Caco-2 (cell line): ENCODE results near the gene C3orf22. TPM values are rescaled to one million over a fixed set of nuclear protein-coding genes. Genes with fewer than 3 reads are reported as not detected.

Experiments
- BruUV-seq: library from RNA; stranded (reverse); fragments of 400-500 nt; replicated peaks from 2 replicates; lab custom pipeline; 2021; lab: Mats Ljungman, UMichigan
- CTCF ChIA-PET: fragments of 300-600 bp; sonication (Branson Sonifier 250); formaldehyde crosslinking; loops from one replicate; lab custom pipeline; 2022; ENCODE audit warnings: antibody characterized with exemption; lab: Charles Lee
- POLR2A ChIA-PET: fragments of 300-600 bp; sonication (Branson Sonifier 250); formaldehyde crosslinking; loops from one replicate; lab custom pipeline; 2022; ENCODE audit warnings: antibody characterized with exemption; lab: Charles Lee
- DNase-seq, 2 experiments: peaks; one replicate each; pipeline versions ENCODE4 v3.0.0 to v3.0.0-alpha.2; 2020 to 2022
- H3K27me3 ChIP-seq: replicated peaks from 2 replicates; pipeline ENCODE4 v1.6.0; 2011; ENCODE audit warnings: low read length; ENCODE audit not compliant: control insufficient read depth, insufficient read depth
- H3K36me3 ChIP-seq: 2 replicates; pipeline ENCODE4 v1.5.1; 2011; ENCODE audit warnings: low read length; ENCODE audit not compliant: control insufficient read depth, insufficient read depth
- H3K4me1 ChIP-seq: fragments of 250-450 bp; sonication (Bioruptor Pico); 2 replicates; pipeline ENCODE4 v1.5.1; 2020; ENCODE audit warnings: mild to moderate bottlenecking
- H3K4me3 ChIP-seq: 2 replicates; pipeline ENCODE4 v1.5.1; 2011; ENCODE audit warnings: low read depth, mild to moderate bottlenecking, control low read depth, low read length
- H3K9me3 ChIP-seq: fragments of 250-450 bp; sonication (Bioruptor Pico); 2 replicates; pipeline ENCODE4 v1.5.1; 2020; ENCODE audit warnings: mild to moderate bottlenecking, moderate library complexity
- H3K27ac Mint-ChIP-seq: one replicate; pipeline ENCODE4 v1.8.0; 2022; ENCODE audit warnings: mixed read lengths; ENCODE audit not compliant: unreplicated experiment
- H3K27me3 Mint-ChIP-seq: one replicate; pipeline ENCODE4 v1.8.0; 2022; ENCODE audit warnings: mixed read lengths; ENCODE audit not compliant: insufficient read depth, unreplicated experiment
- H3K36me3 Mint-ChIP-seq: one replicate; pipeline ENCODE4 v1.8.0; 2022; ENCODE audit warnings: mild to moderate bottlenecking, mixed read lengths; ENCODE audit not compliant: insufficient read depth, unreplicated experiment
- H3K4me1 Mint-ChIP-seq: one replicate; pipeline ENCODE4 v1.8.0; 2022; ENCODE audit warnings: low read depth, mixed read lengths; ENCODE audit not compliant: unreplicated experiment
- H3K4me3 Mint-ChIP-seq: one replicate; pipeline ENCODE4 v1.8.0; 2022; ENCODE audit warnings: mild to moderate bottlenecking, moderate library complexity, mixed read lengths; ENCODE audit not compliant: unreplicated experiment
- H3K9me3 Mint-ChIP-seq: one replicate; pipeline ENCODE4 v1.8.0; 2022; ENCODE audit warnings: mixed read lengths; ENCODE audit not compliant: unreplicated experiment
- intact Hi-C: fragments of 100-400 bp; cut with micrococcal nuclease; formaldehyde crosslinking; loops from one replicate; pipeline ENCODE4 v1.10.0; 2022; ENCODE audit not compliant: unreplicated experiment
- total RNA-seq: library from RNA; stranded (reverse); gene quantifications from 2 replicates; pipeline ENCODE4 v1.2.3, GENCODE V29; 2022
- TF ChIP-seq, protein P1 (sequence below), 2 experiments: fragments of 200-600 bp in 1 of 2; IDR thresholded peaks; 1 replicate in 1 of 2; 2 replicates in 1 of 2; pipeline versions ENCODE4 v1.5.1 to v1.8.0; 2011 to 2022; ENCODE audit warnings: antibody characterized with exemption in 1 of 2, control low read depth in 1 of 2, inconsistent platforms in 1 of 2, low read depth in 1 of 2, low read length in 1 of 2, mild to moderate bottlenecking in 1 of 2, moderate library complexity in 1 of 2; ENCODE audit not compliant: insufficient read depth in 1 of 2, severe bottlenecking in 1 of 2, unreplicated experiment in 1 of 2

The C3orf22 gene
- total RNA-seq, 1 experiment from 2014 or later, result not detected

DNA sequence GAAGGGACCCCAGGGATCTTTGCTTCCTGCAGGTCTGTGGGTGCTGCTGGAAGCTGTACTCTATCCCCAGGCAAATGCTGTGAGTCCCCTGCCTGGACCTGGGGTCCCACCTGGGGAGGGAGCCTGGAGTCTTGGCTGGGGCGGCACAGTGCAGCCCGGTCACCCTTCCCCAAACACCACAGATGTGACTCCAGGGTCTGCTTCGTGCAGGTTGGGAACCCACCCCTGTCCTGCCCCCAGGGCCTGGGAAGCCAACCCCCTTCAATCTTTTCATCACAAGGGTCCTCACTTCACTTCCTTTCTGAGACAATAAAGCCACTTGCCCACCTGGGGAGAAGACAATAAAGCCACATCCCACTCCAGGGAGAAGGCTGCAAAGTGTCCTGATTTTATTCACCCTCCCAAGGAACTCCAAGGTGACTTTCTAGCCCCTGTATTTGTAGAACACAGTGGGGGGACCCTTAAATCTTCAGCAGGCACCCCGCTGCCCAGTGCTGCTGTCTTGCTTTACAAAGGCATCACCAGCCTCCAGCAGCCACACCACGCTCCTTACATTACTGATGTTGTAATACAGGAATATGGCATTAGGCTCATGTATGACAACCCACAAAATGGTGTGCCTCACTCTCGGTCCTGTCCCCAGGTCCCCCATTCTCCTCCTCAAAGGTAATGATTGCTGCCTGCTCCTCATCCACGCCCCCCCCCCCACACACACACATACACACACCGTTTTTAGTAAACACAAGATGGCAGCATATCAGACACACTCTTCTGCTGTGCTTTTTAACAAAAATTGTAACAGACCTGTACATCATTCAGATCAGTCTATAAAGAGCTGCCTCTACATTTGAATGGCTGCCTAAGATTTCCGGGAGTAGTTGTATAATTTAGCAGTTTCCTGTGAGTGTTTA, 9.9 kb downstream of the C3orf22 start:
- Histone ChIP-seq H3K9me3 (no peaks in the 10 kb centered on the region), H3K27me3 (no peaks in the 10 kb centered on the region), H3K36me3 (no peaks in the 10 kb centered on the region), H3K4me3 (no peak overlapping the region), H3K4me1 (no peaks in the 10 kb centered on the region)
- ChIA-PET CTCF (no interaction called here), POLR2A (no interaction called here)
- Mint-ChIP-seq H3K27ac (no peak overlapping the region), H3K36me3 (no peaks in the 10 kb centered on the region), H3K9me3 (no peaks in the 10 kb centered on the region), H3K4me1 (no peaks in the 10 kb centered on the region), H3K4me3 (no peak overlapping the region), H3K27me3 (peaks cover 6% of the 10 kb centered on the region)
- intact Hi-C loops, result no loop called here
- no peak for DNase-seq
- TF ChIP-seq, protein P1, sequence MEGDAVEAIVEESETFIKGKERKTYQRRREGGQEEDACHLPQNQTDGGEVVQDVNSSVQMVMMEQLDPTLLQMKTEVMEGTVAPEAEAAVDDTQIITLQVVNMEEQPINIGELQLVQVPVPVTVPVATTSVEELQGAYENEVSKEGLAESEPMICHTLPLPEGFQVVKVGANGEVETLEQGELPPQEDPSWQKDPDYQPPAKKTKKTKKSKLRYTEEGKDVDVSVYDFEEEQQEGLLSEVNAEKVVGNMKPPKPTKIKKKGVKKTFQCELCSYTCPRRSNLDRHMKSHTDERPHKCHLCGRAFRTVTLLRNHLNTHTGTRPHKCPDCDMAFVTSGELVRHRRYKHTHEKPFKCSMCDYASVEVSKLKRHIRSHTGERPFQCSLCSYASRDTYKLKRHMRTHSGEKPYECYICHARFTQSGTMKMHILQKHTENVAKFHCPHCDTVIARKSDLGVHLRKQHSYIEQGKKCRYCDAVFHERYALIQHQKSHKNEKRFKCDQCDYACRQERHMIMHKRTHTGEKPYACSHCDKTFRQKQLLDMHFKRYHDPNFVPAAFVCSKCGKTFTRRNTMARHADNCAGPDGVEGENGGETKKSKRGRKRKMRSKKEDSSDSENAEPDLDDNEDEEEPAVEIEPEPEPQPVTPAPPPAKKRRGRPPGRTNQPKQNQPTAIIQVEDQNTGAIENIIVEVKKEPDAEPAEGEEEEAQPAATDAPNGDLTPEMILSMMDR (IDR thresholded peaks at IDR 0.05; ENCODE audit: insufficient read depth in 1 of 2, low read depth in 1 of 2, low read length in 1 of 2, severe bottlenecking in 1 of 2, unreplicated experiment in 1 of 2), result no peak
- no TSS peak for BruUV-seq

DNA sequence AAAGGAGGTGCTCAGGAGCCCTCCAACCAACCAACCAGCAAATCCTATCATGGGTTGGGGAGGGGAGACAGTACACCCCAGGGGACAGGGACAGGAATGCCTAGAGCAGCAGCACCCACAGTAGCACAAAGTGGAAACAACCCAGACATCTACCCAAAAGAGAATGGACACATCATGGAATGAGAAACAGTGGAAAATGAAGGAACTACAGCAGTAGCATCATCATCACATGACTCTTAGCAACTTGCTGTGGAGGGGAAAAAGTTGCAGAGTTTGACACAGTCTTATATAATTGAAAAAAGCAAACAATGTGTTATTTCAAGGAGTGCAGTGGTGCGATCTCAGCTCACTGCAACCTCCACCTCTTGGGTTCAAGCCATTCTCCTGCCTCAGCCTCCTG, 11.0 kb downstream of the C3orf22 start:
- no peak for DNase-seq
- H3K27ac Mint-ChIP-seq, result no peak overlapping the region
- Histone ChIP-seq H3K27me3 (no peaks in the 10 kb centered on the region), H3K4me1 (no peaks in the 10 kb centered on the region), H3K9me3 (no peaks in the 10 kb centered on the region), H3K4me3 (no peak overlapping the region), H3K36me3 (no peaks in the 10 kb centered on the region)
- no peaks in the 10 kb centered on the region for H3K4me1 Mint-ChIP-seq
- TF ChIP-seq, protein P1 (IDR thresholded peaks at IDR 0.05; ENCODE audit: insufficient read depth in 1 of 2, low read depth in 1 of 2, low read length in 1 of 2, severe bottlenecking in 1 of 2, unreplicated experiment in 1 of 2), result no peak
- CTCF ChIA-PET, result interaction anchor here (1.9 kb wide), 1 partner anchor 25 kb away, joined by 8 read pairs; the partner anchor contains the start of gene CHST13
- no peak overlapping the region for H3K4me3 Mint-ChIP-seq
- H3K27me3 Mint-ChIP-seq, result peaks cover 6% of the 10 kb centered on the region
- POLR2A ChIA-PET, result no interaction called here
- BruUV-seq, result no TSS peak
- intact Hi-C loops, result loop anchor here (2.0 kb wide), 1 partner anchor 19 kb away; no protein-coding TSS in a partner anchor
- no peaks in the 10 kb centered on the region for H3K9me3 Mint-ChIP-seq
- H3K36me3 Mint-ChIP-seq, result peaks cover 3% of the 10 kb centered on the region

DNA sequence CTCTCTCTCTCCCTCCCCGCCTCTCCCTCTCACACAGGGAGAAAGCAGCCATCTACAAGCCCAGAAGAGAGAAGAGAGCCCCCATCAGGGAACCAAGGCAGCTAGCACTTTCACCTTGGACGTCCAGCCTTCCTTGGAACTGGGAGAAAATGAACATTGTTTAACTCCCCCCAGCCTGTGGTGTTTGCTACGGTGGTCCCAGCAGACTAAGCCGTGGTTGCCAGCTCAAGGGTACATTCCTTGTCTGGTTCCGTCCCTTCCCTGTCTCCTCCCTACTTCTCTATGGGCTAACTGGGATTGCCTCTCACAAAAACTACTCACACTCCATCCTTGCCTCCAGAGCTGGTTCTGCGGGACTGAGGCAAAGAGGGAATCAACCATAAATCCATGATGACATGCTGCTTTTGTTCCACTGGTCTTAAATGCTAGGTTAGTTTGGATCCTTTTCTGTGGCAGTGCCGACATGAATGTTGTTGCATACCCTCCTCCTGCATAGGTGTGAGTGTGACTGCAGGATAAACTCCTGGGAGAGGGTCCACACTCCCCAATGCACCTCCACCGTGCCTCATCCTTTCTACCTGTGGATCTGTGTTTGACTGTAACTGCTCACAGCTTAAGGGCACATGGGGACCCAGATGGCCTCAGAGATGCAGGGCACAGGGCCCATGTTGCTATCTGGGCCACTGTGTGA, 12.0 kb downstream of the C3orf22 start:
- Mint-ChIP-seq H3K4me3 (no peak overlapping the region), H3K36me3 (peaks cover 4% of the 10 kb centered on the region), H3K4me1 (no peaks in the 10 kb centered on the region), H3K27me3 (peaks cover 6% of the 10 kb centered on the region), H3K9me3 (no peaks in the 10 kb centered on the region), H3K27ac (no peak overlapping the region)
- POLR2A ChIA-PET, result no interaction called here
- Histone ChIP-seq H3K4me1 (no peaks in the 10 kb centered on the region), H3K9me3 (no peaks in the 10 kb centered on the region), H3K27me3 (no peaks in the 10 kb centered on the region), H3K4me3 (no peak overlapping the region), H3K36me3 (no peaks in the 10 kb centered on the region)
- no TSS peak for BruUV-seq
- CTCF ChIA-PET, result interaction anchor here (1.9 kb wide), 1 partner anchor 24 kb away, joined by 8 read pairs; the partner anchor contains the start of gene CHST13
- intact Hi-C loops, result loop anchor here (2.0 kb wide), 1 partner anchor 18 kb away; no protein-coding TSS in a partner anchor
- DNase-seq, result no peak
- TF ChIP-seq, protein P1 (IDR thresholded peaks at IDR 0.05; ENCODE audit: insufficient read depth in 1 of 2, low read depth in 1 of 2, low read length in 1 of 2, severe bottlenecking in 1 of 2, unreplicated experiment in 1 of 2), result no peak
